ENCODE data around the gene RPS8.
"Not testable (repeated sequence)": the region's sequence is repeated elsewhere in the genome, so short reads cannot be mapped to it uniquely, and the experiment has no call there.

RPS8 gene

GRCh38 chr1:44803062-44803311 is 27.6 kb downstream of the RPS8 start:
- DNase-seq (ENCODE audit: low read depth in 2 of 2), result no peak

GRCh38 chr1:44803312-44804095 is 28.2 kb downstream of the RPS8 start:
- DNase-seq (ENCODE audit: low read depth in 2 of 2), result no peak

GRCh38 chr1:44805311-44806024 is 30.1 kb downstream of the RPS8 start:
- no peak for DNase-seq (ENCODE audit: low read depth in 2 of 2)

- no peak for DNase-seq (ENCODE audit: low read depth in 2 of 2)
Observed at GRCh38 chr1:44806025-44806703, 30.8 kb downstream of the RPS8 start.

- no peak for DNase-seq (ENCODE audit: low read depth in 2 of 2)
Observed at GRCh38 chr1:44806704-44807363, 31.5 kb downstream of the RPS8 start, which contains the start of gene DYNLT4. TSS of gene DYNLT4 (minus strand) at chr1:44807351. CDS start at chr1:44806668, 683 bp downstream.

- peak; percentile 83 to 90 for DNase-seq (ENCODE audit: low read depth in 2 of 2)
Observed at GRCh38 chr1:44807364-44808062, 32.2 kb downstream of the RPS8 start.

- DNase-seq (ENCODE audit: low read depth in 2 of 2), result peak; percentile 66 to 82
Observed at GRCh38 chr1:44808063-44808937, 33.0 kb downstream of the RPS8 start, which contains the start of gene BTBD19. TSS of gene BTBD19 (plus strand) at chr1:44808523. CDS start at chr1:44808821, 298 bp downstream.

- peak; percentile 75 to 88 for DNase-seq (ENCODE audit: low read depth in 2 of 2)
Observed at GRCh38 chr1:44808938-44809917, 33.9 kb downstream of the RPS8 start.

GRCh38 chr1:44810101-44810761 is 34.9 kb downstream of the RPS8 start:
- DNase-seq (ENCODE audit: low read depth in 2 of 2), result peak in 1 of 2 donors; percentile 38

GRCh38 chr1:44810762-44811105 is 35.4 kb downstream of the RPS8 start:
- DNase-seq (ENCODE audit: low read depth in 2 of 2), result not testable (repeated sequence)

- DNase-seq (ENCODE audit: low read depth in 2 of 2), result no peak
Observed at GRCh38 chr1:44811234-44811633, 35.9 kb downstream of the RPS8 start.

GRCh38 chr1:44812822-44813543 is 37.6 kb downstream of the RPS8 start:
- DNase-seq (ENCODE audit: low read depth in 2 of 2), result no peak

GRCh38 chr1:44815926-44816325 is 40.6 kb downstream of the RPS8 start:
- not testable (repeated sequence) for DNase-seq (ENCODE audit: low read depth in 2 of 2)

- no peak for DNase-seq (ENCODE audit: low read depth in 2 of 2)
Observed at GRCh38 chr1:44817307-44817706, 42.0 kb downstream of the RPS8 start.

- no peak for DNase-seq (ENCODE audit: low read depth in 2 of 2)
Observed at GRCh38 chr1:44817771-44818495, 42.6 kb downstream of the RPS8 start.

- no peak for DNase-seq (ENCODE audit: low read depth in 2 of 2)
Observed at GRCh38 chr1:44819196-44819607, 43.9 kb downstream of the RPS8 start.

GRCh38 chr1:44819608-44820327 is 44.4 kb downstream of the RPS8 start:
- DNase-seq (ENCODE audit: low read depth in 2 of 2), result peak; percentile 74 to 84
